GM12892 (cell line): ENCODE data around the gene JAG2.

Experiments used
- POLR2A ChIP-seq: IDR thresholded peaks from 2 replicates; pipeline ENCODE4 v1.6.1; 2011; ENCODE audit warnings: low read depth, low read length, control low read depth
- POLR2AphosphoS5 ChIP-seq: IDR thresholded peaks from 2 replicates; pipeline ENCODE4 v1.6.1; 2011; ENCODE audit warnings: low read depth, low read length, control low read depth
- TAF1 ChIP-seq: IDR thresholded peaks from 2 replicates; pipeline ENCODE4 v1.6.1; 2011; ENCODE audit warnings: low read depth, mild to moderate bottlenecking, control low read depth, low read length, borderline replicate concordance

GRCh38 chr14:105187935-105188524 lies 19.5 kb upstream of the JAG2 start:
- TF ChIP-seq POLR2A (no peak), TAF1 (no peak), POLR2AphosphoS5 (no peak)
